Neural crest cell (in vitro differentiated cells): ENCODE data around the gene POLR1B. TPM values are rescaled to one million over a fixed set of nuclear protein-coding genes. Genes with fewer than 3 reads are reported as not detected.
"Not testable (repeated sequence)": the region's sequence is repeated elsewhere in the genome, so short reads cannot be mapped to it uniquely, and the experiment has no call there.

Experiments used
- DNase-seq: peaks from one replicate; pipeline ENCODE4 v3.0.0; 2021; ENCODE audit warnings: low read depth, mixed read lengths, low spot score
- H3K27ac Mint-ChIP-seq: one replicate; pipeline ENCODE4 v1.8.0; 2021; ENCODE audit warnings: mild to moderate bottlenecking, mixed read lengths; ENCODE audit not compliant: unreplicated experiment
- H3K27me3 Mint-ChIP-seq: 2 replicates; pipeline ENCODE4 v1.8.0; 2021; ENCODE audit warnings: low read depth, mild to moderate bottlenecking, mixed read lengths
- H3K36me3 Mint-ChIP-seq: 2 replicates; pipeline ENCODE4 v1.8.0; 2021; ENCODE audit warnings: low read depth, mild to moderate bottlenecking, mixed read lengths
- H3K4me1 Mint-ChIP-seq: 2 replicates; pipeline ENCODE4 v1.8.0; 2021; ENCODE audit warnings: mixed read lengths
- H3K4me3 Mint-ChIP-seq: one replicate; pipeline ENCODE4 v1.8.0; 2021; ENCODE audit warnings: mild to moderate bottlenecking, mixed read lengths
- H3K9me3 Mint-ChIP-seq: 2 replicates; pipeline ENCODE4 v1.8.0; 2021; ENCODE audit warnings: mixed read lengths
- total RNA-seq: library from RNA; stranded (reverse); gene quantifications from 2 replicates; pipeline ENCODE4 v1.2.1, GENCODE V29; 2021
- TF ChIP-seq, protein P1 (sequence below): fragments of 200-600 bp; sonication (generic); conservative IDR thresholded peaks from 2 replicates; pipeline ENCODE4 v1.5.0; 2021; ENCODE audit warnings: antibody characterized with exemption, mild to moderate bottlenecking

The POLR1B gene
- total RNA-seq, 1 donor from 2014 or later = 39.9 TPM

DNA sequence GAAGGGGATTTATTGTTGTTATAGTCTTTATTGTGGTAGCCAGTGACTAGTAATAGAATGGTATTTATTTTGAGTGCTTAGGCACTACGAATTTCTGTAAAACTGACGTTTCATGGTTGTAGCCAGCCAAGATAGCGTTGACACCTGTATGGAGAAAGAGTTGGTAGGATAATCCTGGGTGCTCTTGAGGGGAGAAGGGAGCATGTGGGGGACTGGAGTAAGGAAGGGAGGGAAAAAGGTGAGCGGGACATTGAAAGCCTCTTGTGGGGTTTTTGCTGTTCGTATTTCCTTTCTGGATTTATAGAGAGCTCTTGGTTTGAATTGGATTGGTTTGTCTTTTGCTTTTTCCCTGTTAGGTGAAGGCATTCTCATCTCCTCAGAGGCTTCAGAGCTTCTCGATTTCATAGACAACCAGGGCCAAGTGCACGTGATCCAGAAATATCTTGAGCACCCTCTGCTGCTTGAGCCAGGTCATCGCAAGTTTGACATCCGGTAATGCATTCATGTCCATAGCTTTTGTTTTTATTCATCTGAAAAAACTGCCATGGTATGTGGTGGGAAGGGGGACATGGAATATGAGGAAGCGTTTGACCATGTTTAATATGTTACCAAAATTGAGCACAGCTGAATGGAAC is 41.3 kb upstream of the POLR1B start:
- H3K4me3 Mint-ChIP-seq, DNase-seq, H3K9me3 Mint-ChIP-seq, H3K27me3 Mint-ChIP-seq, H3K27ac Mint-ChIP-seq, H3K4me1 Mint-ChIP-seq: not testable (repeated sequence)
- TF ChIP-seq, protein P1, sequence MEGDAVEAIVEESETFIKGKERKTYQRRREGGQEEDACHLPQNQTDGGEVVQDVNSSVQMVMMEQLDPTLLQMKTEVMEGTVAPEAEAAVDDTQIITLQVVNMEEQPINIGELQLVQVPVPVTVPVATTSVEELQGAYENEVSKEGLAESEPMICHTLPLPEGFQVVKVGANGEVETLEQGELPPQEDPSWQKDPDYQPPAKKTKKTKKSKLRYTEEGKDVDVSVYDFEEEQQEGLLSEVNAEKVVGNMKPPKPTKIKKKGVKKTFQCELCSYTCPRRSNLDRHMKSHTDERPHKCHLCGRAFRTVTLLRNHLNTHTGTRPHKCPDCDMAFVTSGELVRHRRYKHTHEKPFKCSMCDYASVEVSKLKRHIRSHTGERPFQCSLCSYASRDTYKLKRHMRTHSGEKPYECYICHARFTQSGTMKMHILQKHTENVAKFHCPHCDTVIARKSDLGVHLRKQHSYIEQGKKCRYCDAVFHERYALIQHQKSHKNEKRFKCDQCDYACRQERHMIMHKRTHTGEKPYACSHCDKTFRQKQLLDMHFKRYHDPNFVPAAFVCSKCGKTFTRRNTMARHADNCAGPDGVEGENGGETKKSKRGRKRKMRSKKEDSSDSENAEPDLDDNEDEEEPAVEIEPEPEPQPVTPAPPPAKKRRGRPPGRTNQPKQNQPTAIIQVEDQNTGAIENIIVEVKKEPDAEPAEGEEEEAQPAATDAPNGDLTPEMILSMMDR = peak; percentile 37
- H3K36me3 Mint-ChIP-seq = peaks cover 28% of the 10 kb centered on the region

DNA sequence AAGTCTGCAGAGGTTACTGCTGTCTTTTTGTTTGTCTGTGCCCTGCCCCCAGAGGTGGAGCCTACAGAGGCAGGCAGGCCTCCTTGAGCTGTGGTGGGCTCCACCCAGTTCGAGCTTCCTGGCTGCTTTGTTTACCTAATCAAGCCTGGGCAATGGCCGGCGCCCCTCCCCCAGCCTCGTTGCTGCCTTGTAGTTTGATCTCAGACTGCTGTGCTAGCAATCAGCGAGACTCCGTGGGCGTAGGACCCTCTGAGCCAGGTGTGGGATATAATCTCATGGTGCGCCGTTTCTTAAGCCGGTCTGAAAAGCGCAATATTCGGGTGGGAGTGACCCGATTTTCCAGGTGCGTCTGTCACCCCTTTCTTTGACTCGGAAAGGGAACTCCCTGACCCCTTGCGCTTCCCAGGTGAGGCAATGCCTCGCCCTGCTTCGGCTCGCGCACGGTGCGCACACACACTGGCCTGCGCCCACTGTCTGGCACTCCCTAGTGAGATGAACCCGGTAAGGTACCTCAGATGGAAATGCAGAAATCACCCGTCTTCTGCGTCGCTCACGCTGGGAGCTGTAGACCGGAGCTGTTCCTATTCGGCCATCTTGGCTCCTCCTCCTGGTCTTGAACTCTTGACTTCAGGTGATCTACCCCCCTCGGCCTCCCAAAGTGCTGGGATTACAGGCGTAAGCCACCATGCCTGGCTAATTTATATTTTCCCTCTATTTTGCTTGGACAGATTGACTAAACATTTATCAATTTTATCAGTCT is 32.8 kb upstream of the POLR1B start:
- H3K27ac Mint-ChIP-seq, DNase-seq, H3K9me3 Mint-ChIP-seq, H3K27me3 Mint-ChIP-seq, H3K4me3 Mint-ChIP-seq, H3K4me1 Mint-ChIP-seq: not testable (repeated sequence)
- H3K36me3 Mint-ChIP-seq = peaks cover 13% of the 10 kb centered on the region

DNA sequence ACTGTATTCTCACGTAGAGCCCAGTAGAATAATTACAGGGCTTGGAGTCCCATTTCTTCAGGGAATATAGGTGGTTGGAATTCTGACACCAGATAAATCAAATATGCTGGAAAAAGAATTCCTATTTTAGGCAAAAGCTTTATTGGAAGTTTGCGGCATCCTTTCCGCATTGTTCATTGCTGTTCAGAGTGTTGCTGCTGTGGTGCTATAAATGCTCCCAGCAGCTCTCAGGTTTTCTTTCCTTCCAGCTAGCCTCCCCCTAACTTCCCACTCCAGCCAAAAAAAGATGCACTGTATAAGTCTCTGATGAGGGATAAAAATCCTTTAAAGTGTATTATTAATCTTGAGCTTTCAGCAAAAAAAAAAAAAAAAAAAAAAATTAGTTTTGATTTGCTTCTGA is 25.5 kb upstream of the POLR1B start:
- Mint-ChIP-seq H3K36me3 (peaks cover 35% of the 10 kb centered on the region), H3K4me1 (no peaks in the 10 kb centered on the region), H3K27ac (no peak overlapping the region), H3K27me3 (no peaks in the 10 kb centered on the region), H3K4me3 (no peak overlapping the region), H3K9me3 (peaks cover 3% of the 10 kb centered on the region)
- TF ChIP-seq, protein P1 = no peak
- DNase-seq = no peak

DNA sequence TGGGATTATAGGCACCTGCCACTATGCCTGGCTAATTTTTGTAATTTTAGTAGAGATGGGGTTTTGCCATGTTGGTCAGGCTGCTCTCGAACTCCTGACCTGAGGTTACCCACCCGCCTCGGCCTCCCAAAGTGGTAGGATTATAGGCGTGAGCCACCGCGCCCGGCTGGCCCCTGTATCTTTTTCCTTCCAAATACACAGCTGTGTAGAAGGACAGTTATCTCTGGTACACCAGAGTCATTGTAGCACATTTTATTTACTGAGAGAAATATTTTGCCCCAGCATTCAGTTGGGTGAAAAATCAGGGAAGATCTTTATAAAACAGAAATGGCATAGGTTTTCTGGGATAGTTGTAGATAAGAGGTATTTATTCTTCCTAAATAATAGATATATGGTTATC is 23.5 kb upstream of the POLR1B start:
- TF ChIP-seq, protein P1 = no peak
- no peak overlapping the region for H3K27ac Mint-ChIP-seq
- no peaks in the 10 kb centered on the region for H3K4me1 Mint-ChIP-seq
- H3K4me3 Mint-ChIP-seq = no peak overlapping the region
- peaks cover 3% of the 10 kb centered on the region for H3K9me3 Mint-ChIP-seq
- no peaks in the 10 kb centered on the region for H3K27me3 Mint-ChIP-seq
- H3K36me3 Mint-ChIP-seq = peaks cover 52% of the 10 kb centered on the region
- DNase-seq = no peak

DNA sequence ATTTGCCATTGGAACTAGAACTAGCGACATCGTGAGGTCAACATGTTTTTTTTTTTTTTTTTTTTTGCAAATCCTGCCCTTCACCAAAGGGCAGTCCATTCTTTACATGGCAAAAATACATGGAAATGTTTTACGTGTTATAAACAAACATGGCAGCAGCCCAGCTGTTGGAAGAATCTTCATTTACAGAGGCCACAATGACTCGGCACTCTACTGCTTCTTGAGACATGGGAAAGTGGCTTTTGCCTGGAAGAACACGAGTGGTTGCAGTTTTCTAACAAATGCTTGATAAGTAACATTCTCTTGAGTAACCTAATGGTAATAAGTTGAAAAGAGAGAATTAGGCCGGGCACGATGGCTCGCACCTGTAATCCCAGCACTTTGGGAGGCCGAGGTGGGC is 22.8 kb upstream of the POLR1B start:
- Mint-ChIP-seq H3K36me3 (peaks cover 53% of the 10 kb centered on the region), H3K4me3 (no peak overlapping the region), H3K4me1 (no peaks in the 10 kb centered on the region), H3K27ac (no peak overlapping the region), H3K9me3 (peaks cover 1% of the 10 kb centered on the region), H3K27me3 (no peaks in the 10 kb centered on the region)
- TF ChIP-seq, protein P1 = no peak
- no peak for DNase-seq

DNA sequence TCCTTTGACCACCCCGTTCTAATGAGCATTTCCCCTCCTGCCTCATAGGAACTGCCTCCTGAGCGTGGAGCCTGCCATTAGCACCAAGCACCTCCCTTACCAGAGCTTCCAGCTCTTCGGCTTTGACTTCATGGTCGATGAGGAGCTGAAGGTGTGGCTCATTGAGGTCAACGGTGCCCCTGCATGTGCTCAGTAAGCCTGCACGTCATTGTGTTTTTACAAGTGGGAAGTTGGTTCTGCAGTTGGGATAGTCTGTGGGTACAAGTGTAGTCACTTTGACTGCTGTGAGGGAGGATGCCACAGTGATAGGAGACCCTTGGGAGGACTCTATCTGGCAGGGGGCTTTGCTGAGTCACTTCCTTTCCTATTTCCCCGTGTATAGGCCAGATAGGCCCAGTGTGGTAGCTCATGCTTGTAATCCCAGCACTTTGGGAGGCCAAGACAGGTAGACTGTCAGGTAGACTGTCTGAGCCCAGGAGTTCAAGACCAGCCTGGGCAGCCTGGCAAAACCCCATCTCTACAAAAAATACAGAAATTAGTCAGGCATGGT is 22.0 kb upstream of the POLR1B start:
- no peak overlapping the region for H3K4me3 Mint-ChIP-seq
- no peaks in the 10 kb centered on the region for H3K9me3 Mint-ChIP-seq
- peaks cover 52% of the 10 kb centered on the region for H3K36me3 Mint-ChIP-seq
- H3K4me1 Mint-ChIP-seq = no peaks in the 10 kb centered on the region
- TF ChIP-seq, protein P1 = no peak
- no peaks in the 10 kb centered on the region for H3K27me3 Mint-ChIP-seq
- no peak for DNase-seq
- H3K27ac Mint-ChIP-seq = no peak overlapping the region
